OCI-M2 (cell line): ENCODE measurements around the gene MRPL24.

Experiments used
- DNase-seq: peaks from one replicate; lab custom pipeline; 2025; ENCODE audit not compliant: unreplicated experiment; lab: John Stamatoyannopoulos, UW

The MRPL24 gene

GRCh38 chr1:156692925-156693847 is 47.7 kb downstream of the MRPL24 start:
- no peak for DNase-seq

- DNase-seq = no peak
These were observed 48.4 kb downstream of the MRPL24 start for GRCh38 chr1:156692441-156692924.

- no peak for DNase-seq
These were observed 49.0 kb downstream of the MRPL24 start for GRCh38 chr1:156691665-156692440.

- no peak for DNase-seq
These were observed 49.7 kb downstream of the MRPL24 start for GRCh38 chr1:156691191-156691590.

- DNase-seq = no peak
These were observed 50.2 kb downstream of the MRPL24 start for GRCh38 chr1:156690675-156691036.

- no peak for DNase-seq
These were observed 50.8 kb downstream of the MRPL24 start for GRCh38 chr1:156689953-156690674.

GRCh38 chr1:156689035-156689952 is 51.6 kb downstream of the MRPL24 start:
- peak; percentile 66 for DNase-seq
